Central memory CD8-positive, alpha-beta T cell (primary cell): ENCODE data around the gene NFYC.
A peak's percentile ranks its signal among the peaks of the same experiment; 100 is the strongest.

ENCODE experiments used
- ATAC-seq: fragments of 150-1000 bp; cut with Tn5 transposase; replicated peaks from 2 replicates; pipeline ENCODE4 v1.10.0; 2022; ENCODE audit warnings: mild to moderate bottlenecking, moderate FRiP score, moderate number of reproducible peaks; ENCODE audit not compliant: poor library complexity, severe bottlenecking; ENCODE audit errors: extremely low read depth
- DNase-seq, 2 donors: peaks; one replicate each; pipeline ENCODE4 v3.0.0; 2021; ENCODE audit warnings: low spot score in 2 of 2
- H3K27ac Mint-ChIP-seq: one replicate; pipeline ENCODE4 v1.8.0; 2022; ENCODE audit warnings: low read depth, mild to moderate bottlenecking, moderate library complexity, mixed read lengths
- H3K27me3 Mint-ChIP-seq: one replicate; pipeline ENCODE4 v1.8.0; 2022; ENCODE audit warnings: mixed read lengths
- H3K36me3 Mint-ChIP-seq: one replicate; pipeline ENCODE4 v1.8.0; 2022; ENCODE audit warnings: mild to moderate bottlenecking, moderate library complexity, mixed read lengths; ENCODE audit not compliant: insufficient read depth
- H3K4me1 Mint-ChIP-seq: one replicate; pipeline ENCODE4 v1.8.0; 2022; ENCODE audit warnings: mixed read lengths
- H3K4me3 Mint-ChIP-seq: one replicate; pipeline ENCODE4 v1.8.0; 2022; ENCODE audit warnings: mild to moderate bottlenecking, moderate library complexity, mixed read lengths
- H3K9me3 Mint-ChIP-seq: one replicate; pipeline ENCODE4 v1.8.0; 2022; ENCODE audit warnings: mixed read lengths

The NFYC gene

DNA sequence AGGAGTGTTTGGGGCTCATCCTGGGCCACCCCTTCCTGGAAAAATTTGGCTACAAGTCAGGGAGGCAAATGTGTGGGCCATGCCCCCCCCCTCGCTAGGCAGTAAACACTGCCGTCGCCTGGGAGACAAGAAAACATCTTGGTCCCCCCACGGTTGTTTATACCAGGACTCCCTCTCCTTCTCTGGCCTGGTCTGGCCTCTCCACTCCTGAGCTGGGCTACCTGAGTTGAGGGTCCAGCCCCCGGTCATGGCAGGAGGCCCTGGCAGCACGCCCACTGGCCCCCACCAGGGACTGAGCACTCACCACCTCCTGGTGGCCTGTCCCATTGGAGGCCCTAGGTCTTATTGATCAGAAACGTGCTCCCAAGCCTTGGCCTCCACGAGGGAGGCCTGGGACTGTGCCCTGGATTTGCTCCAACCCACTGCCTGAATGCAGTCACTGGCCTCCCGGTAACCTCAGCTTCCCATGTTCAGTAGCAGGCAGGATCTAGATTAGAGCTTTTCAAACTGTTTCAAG is 107.9 kb downstream of the NFYC start:
- H3K36me3 Mint-ChIP-seq, result peaks cover 3% of the 10 kb centered on the region
- H3K4me3 Mint-ChIP-seq, result no peak overlapping the region
- no peak overlapping the region for H3K27ac Mint-ChIP-seq
- ATAC-seq, result no peak
- DNase-seq, result no peak
- H3K4me1 Mint-ChIP-seq, result peaks cover 37% of the 10 kb centered on the region
- H3K9me3 Mint-ChIP-seq, result no peaks in the 10 kb centered on the region
- no peaks in the 10 kb centered on the region for H3K27me3 Mint-ChIP-seq

DNA sequence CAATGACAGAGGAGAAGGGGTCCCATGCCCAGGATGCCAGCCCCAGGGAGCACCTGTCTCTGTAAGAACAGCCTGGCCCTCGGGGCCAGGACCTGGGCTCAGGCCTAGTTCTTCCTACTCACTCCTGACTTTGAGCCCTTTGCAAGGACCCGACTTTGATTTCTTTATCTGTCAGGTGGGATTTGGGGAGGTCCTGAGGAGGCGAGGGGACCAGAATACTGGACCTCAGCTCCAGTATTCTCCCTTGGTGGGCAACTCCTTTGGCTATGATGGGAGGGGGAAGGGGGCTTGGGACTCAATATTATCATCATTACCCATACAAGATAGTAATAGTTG is 110.2 kb downstream of the NFYC start:
- no peaks in the 10 kb centered on the region for H3K27me3 Mint-ChIP-seq
- H3K27ac Mint-ChIP-seq, result peak overlapping the region; percentile 69
- DNase-seq (no peak), ATAC-seq (no peak)
- peak overlapping the region; percentile 72 for H3K4me3 Mint-ChIP-seq
- H3K9me3 Mint-ChIP-seq, result no peaks in the 10 kb centered on the region
- peaks cover 31% of the 10 kb centered on the region for H3K4me1 Mint-ChIP-seq
- peaks cover 3% of the 10 kb centered on the region for H3K36me3 Mint-ChIP-seq

DNA sequence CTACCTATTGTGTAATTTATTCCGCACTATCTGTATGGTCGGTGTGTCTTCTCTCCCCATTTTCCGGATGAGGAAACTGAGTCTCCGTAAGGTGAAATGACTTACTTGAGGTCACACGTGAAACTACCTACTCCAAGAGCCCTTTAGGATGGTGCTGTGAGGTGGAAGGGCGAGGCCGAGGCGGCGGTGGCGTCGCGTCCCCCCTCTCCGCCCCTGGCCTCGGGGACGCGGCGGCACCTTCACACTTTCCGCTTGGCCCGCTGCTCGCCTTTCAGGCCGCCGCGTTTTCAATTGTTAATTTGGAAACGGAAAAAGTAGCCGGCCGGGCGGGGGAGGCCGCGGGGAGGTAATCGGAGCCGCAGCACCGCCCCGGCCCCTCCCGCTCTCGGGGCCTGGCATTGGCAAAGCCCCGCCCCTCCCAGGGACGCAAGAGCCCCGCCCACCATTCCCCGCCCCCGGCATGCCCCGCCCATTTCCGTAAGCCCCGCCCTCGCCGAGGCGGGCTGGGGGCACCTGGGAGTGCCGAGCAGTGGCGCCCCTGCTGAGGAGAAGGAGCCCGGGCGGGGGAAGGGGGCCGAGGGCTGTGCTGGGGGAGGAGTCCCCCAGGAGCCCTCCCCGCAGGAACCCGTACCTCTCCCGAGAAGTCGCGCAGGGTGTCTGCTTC is 110.7 kb downstream of the NFYC start:
- no peaks in the 10 kb centered on the region for H3K9me3 Mint-ChIP-seq
- peak; percentile 83 for ATAC-seq
- peak; percentile 62 to 77 for DNase-seq
- H3K36me3 Mint-ChIP-seq, result peaks cover 3% of the 10 kb centered on the region
- peaks cover 28% of the 10 kb centered on the region for H3K4me1 Mint-ChIP-seq
- peak overlapping the region; percentile 72 for H3K4me3 Mint-ChIP-seq
- H3K27me3 Mint-ChIP-seq, result no peaks in the 10 kb centered on the region
- peak overlapping the region; percentile 69 for H3K27ac Mint-ChIP-seq

DNA sequence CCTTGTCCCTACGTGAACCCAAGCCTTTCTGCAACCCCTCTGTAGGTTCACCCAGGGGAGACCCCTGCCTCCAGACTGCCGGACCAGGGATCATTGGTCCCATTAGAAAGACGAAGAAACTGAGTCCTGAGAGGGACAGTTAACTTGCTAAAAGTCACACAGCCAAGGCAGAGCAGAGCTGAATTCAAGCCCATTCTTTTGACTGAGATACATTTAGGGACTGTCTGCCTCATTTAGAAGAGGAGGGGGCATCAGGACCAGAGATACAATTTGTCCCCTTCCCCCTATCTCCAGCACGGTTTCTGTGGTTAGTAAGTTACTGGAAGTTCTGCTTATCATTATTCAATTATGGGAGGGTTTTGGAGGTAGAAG is 111.2 kb downstream of the NFYC start:
- no peak for DNase-seq
- Mint-ChIP-seq H3K9me3 (no peaks in the 10 kb centered on the region), H3K27ac (peak overlapping the region; percentile 69), H3K27me3 (no peaks in the 10 kb centered on the region), H3K4me1 (peaks cover 26% of the 10 kb centered on the region), H3K4me3 (peak overlapping the region; percentile 72), H3K36me3 (peaks cover 3% of the 10 kb centered on the region)
- peak; percentile 15 for ATAC-seq

DNA sequence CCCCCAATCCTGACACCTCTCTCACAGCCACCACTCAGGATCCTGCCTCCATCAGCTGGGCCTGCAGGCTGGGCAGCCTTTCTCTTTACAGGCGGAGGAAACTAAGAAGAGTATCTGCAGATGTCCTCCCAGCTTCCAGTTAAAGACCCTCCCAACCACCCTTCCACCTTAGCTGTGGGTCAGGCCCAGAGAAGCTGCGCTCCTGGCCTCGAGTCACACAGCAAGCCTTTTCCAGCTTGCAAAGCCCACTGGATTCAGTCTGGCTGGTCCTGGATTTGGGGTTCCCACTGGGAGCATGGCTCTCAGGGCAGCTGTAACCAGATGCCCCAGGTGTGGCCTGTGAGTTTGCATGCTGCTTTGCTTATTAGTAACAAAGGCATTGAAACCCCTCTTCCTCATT is 111.9 kb downstream of the NFYC start:
- DNase-seq (no peak), ATAC-seq (no peak)
- H3K4me1 Mint-ChIP-seq, result peaks cover 26% of the 10 kb centered on the region
- peak overlapping the region; percentile 44 for H3K4me3 Mint-ChIP-seq
- no peaks in the 10 kb centered on the region for H3K9me3 Mint-ChIP-seq
- H3K36me3 Mint-ChIP-seq, result peaks cover 3% of the 10 kb centered on the region
- H3K27ac Mint-ChIP-seq, result peak overlapping the region; percentile 69
- no peaks in the 10 kb centered on the region for H3K27me3 Mint-ChIP-seq

DNA sequence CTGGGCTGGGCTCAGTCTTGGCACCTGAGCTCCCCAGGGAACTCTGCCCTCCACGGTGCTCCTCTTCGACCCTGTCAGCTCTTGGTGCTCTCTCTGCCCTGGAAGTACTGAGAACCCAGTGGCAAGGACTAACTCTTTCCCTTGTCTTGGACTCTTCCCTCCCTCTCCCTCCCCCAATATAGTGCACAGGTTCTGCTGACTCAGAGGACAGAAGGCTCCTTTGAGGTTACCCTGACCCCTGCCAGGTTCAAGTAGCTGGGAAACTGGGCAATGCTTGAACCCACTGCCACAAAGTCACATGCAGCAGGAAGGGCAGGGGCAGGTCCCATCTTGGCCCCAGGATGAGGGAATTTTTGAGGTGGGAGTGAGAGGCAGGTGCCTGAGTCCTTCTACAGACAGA is 112.4 kb downstream of the NFYC start:
- H3K9me3 Mint-ChIP-seq, result no peaks in the 10 kb centered on the region
- ATAC-seq (no peak), DNase-seq (no peak)
- H3K4me1 Mint-ChIP-seq, result peaks cover 31% of the 10 kb centered on the region
- H3K36me3 Mint-ChIP-seq, result peaks cover 3% of the 10 kb centered on the region
- no peak overlapping the region for H3K4me3 Mint-ChIP-seq
- no peak overlapping the region for H3K27ac Mint-ChIP-seq
- H3K27me3 Mint-ChIP-seq, result no peaks in the 10 kb centered on the region

DNA sequence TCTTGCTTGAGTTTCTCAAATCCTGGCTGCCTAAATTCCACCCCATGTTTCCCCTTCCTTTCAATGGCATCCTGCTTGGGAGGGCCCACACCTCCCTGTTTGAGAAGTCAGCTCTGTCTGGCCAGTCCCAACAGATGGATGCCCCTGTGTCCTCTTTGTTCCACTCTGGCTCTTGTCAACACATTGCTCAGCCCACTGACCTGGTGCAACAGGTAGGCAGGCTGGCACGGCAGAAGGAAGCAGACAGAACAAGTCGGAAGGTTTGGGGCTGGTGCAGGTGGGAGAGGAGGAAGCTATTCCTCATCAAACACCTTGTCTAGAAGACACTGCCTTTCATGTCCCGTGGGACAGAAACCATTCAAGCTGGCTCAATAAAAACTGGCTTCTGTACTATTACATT is 114.7 kb downstream of the NFYC start:
- no peak overlapping the region for H3K27ac Mint-ChIP-seq
- no peak overlapping the region for H3K4me3 Mint-ChIP-seq

DNA sequence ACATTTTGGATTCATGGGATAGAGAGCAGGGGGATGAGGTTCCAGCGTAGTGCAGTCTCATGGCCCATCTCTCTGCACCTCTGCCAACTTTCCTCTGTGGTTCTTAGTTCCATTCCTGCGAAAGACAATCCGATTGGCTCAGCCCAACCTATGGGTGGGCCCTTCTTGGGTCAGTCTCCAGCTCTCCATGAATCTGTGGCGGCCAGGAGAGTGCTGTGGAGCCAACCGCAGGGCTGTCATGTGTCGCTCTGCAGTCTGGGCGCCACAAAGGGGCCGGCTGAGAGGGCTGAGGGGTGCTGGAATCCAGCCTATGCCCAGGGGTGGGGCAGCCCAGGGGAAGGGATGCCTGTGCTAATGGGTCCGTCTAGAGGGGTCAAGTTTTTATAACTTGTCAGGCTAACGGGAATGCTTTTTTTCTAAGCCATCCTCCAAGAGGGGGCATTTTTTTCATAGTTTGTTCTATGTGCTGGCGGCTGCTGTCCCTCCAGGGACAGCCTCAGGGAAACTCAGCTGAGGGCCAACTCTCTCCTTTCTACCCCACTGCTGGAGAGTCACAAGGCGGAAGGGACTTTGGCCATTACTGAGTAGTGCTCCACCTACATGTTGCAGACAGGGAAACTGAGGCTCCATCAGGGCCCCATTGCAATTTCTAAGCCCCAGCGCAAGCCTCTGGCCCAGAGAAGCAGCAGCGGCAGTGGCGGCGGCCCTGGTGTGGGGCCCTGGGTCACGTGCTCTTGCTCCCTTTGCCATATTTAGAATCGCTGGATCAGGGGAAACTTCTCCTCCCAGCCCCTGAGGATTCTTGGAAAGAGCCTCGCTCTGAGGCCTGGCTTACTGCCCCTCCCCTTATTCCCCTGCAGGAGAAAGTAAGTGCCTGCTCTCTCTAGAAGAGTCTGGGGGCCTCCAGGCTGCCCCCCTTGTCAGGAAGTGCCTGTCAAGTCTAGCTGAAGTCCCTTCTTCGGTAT is 115.5 kb downstream of the NFYC start:
- ATAC-seq (no peak), DNase-seq (no peak)
- peaks cover 7% of the 10 kb centered on the region for H3K27me3 Mint-ChIP-seq
- H3K4me3 Mint-ChIP-seq, result no peak overlapping the region
- H3K36me3 Mint-ChIP-seq, result peaks cover 1% of the 10 kb centered on the region
- H3K27ac Mint-ChIP-seq, result no peak overlapping the region
- no peaks in the 10 kb centered on the region for H3K9me3 Mint-ChIP-seq
- H3K4me1 Mint-ChIP-seq, result peaks cover 22% of the 10 kb centered on the region

More for the DNA sequence above, 114.7 kb downstream of the NFYC start:
- Mint-ChIP-seq H3K36me3 (peaks cover 1% of the 10 kb centered on the region), H3K4me1 (peaks cover 30% of the 10 kb centered on the region), H3K27me3 (peaks cover 7% of the 10 kb centered on the region), H3K9me3 (no peaks in the 10 kb centered on the region)
- ATAC-seq (no peak), DNase-seq (no peak)

DNA sequence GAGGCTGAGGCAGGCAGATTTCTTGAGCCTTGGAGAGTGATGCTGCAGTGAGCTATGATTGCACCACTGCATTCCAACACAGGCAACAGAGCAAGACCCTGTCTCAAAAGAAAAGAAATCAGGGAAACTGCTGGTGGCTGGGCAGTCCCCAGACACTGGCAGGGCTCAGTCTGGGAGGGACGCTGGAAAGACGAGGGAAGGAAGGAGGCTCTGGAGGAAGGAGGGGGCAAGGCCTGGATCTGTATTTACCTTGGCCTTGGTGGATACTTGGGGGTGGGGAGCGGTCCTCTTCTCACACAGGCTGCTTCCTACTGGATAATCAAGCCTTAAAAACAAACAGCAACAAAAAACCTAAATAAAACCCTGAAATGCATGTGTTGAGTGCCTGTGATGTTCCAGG is 116.5 kb downstream of the NFYC start:
- DNase-seq (no peak), ATAC-seq (no peak)
- no peak overlapping the region for H3K27ac Mint-ChIP-seq
- no peaks in the 10 kb centered on the region for H3K9me3 Mint-ChIP-seq
- H3K4me1 Mint-ChIP-seq, result peaks cover 17% of the 10 kb centered on the region
- peaks cover 1% of the 10 kb centered on the region for H3K36me3 Mint-ChIP-seq
- peaks cover 10% of the 10 kb centered on the region for H3K27me3 Mint-ChIP-seq
- no peak overlapping the region for H3K4me3 Mint-ChIP-seq

DNA sequence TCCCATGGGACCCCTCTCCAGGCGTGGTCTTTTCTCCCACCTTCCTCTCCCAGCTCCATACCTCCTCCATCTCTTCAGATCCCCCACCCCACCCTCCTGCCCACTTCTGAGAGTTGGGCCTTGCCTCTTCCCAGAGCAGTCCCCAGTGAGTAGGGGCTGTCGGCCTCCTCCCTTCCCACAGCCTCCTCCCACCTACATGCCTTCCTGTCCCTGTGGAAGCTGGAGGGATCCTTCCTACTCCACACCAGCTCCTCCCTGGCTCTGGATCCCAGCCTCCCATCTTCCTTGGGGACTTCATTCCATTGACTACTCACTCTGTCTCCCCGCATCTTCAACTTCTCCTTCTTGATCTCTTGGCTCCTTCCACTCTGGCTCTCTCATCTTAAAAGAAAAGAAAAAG is 116.9 kb downstream of the NFYC start:
- Mint-ChIP-seq H3K27me3 (peaks cover 14% of the 10 kb centered on the region), H3K36me3 (peaks cover 1% of the 10 kb centered on the region), H3K27ac (no peak overlapping the region), H3K4me3 (no peak overlapping the region), H3K4me1 (peaks cover 17% of the 10 kb centered on the region), H3K9me3 (no peaks in the 10 kb centered on the region)
- DNase-seq (no peak), ATAC-seq (no peak)

DNA sequence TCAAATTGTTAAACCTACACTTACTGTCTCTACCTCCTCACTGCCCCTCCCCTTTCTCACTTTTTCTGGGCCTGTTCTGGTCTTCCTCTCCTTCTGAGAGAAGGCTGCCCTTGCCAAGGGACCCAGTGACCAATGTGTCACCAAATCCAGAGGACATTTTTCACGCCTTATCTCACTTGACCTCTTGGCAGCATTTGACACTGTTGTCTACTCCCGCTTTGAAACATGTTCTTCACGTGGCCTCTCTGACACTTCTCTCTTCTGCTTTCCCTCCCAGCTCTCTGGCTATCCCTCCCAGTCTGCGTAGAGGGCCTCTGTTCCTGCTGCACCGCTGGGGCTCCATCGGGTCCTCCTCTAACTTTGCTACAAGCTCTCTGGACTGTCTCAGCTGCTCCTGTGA is 117.4 kb downstream of the NFYC start:
- Mint-ChIP-seq H3K36me3 (peaks cover 1% of the 10 kb centered on the region), H3K4me1 (peaks cover 17% of the 10 kb centered on the region), H3K4me3 (no peak overlapping the region), H3K27me3 (peaks cover 14% of the 10 kb centered on the region), H3K27ac (no peak overlapping the region), H3K9me3 (no peaks in the 10 kb centered on the region)
- DNase-seq (no peak), ATAC-seq (no peak)

DNA sequence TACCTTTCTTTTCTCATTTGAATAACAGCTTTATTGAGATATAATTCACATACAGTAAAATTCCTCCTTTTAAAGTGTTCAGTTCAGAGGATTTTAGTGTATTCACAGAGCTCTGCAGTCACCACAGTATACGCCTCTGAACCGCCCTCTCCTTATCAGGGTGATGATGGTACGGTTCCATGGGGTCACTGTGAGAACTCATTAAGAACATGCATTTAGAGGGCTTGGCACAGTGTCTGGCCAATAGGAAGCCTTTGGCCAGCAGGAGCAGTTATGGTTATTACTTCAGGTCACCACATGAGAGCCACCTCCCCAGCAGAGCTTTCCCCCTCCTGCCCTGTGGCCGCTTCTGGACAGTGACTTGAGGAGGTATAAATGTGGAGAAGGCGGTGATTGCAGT is 119.4 kb downstream of the NFYC start:
- DNase-seq (no peak), ATAC-seq (no peak)
- no peak overlapping the region for H3K4me3 Mint-ChIP-seq
- H3K36me3 Mint-ChIP-seq, result peaks cover 1% of the 10 kb centered on the region
- H3K4me1 Mint-ChIP-seq, result peaks cover 13% of the 10 kb centered on the region
- H3K27ac Mint-ChIP-seq, result no peak overlapping the region
- no peaks in the 10 kb centered on the region for H3K9me3 Mint-ChIP-seq
- peaks cover 14% of the 10 kb centered on the region for H3K27me3 Mint-ChIP-seq

DNA sequence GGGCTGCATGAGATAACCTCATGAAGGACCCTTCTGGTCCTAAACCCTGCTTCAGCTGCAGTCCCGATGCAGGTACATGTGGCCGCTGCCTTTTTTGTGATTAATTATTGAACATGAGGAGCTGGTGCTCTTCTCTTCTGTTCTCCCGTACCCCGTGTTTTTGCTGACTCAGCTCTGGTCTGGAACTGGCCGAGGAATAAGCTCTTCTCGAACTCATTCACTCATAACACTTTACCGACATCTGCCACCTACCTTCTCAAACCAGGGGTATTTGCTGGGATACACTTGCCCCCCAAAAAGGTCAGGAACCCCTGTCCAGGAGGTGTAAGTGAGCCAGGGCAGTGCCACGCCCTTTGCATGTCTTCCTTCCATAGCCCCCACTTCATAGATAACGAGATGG is 123.9 kb downstream of the NFYC start:
- Mint-ChIP-seq H3K36me3 (no peaks in the 10 kb centered on the region), H3K27ac (no peak overlapping the region), H3K4me1 (peaks cover 13% of the 10 kb centered on the region), H3K27me3 (peaks cover 9% of the 10 kb centered on the region), H3K9me3 (no peaks in the 10 kb centered on the region), H3K4me3 (no peak overlapping the region)
- ATAC-seq, result no peak
- DNase-seq, result no peak
